NCI-H2081 treated with DMSO at 0.1 percent for 48 hours (cell line): ENCODE results near the gene PORCN.
"Not testable (repeated sequence)": the region's sequence is repeated elsewhere in the genome, so short reads cannot be mapped to it uniquely, and the experiment has no call there.

Source experiments
- DNase-seq: peaks from one replicate; lab custom pipeline; 2025; lab: John Stamatoyannopoulos, UW

Gene PORCN

GRCh38 chrX:48540480-48540879 lies 31.7 kb downstream of the PORCN start:
- DNase-seq = no peak

GRCh38 chrX:48541140-48541814 lies 32.5 kb downstream of the PORCN start:
- DNase-seq = no peak

GRCh38 chrX:48548871-48549270 lies 40.1 kb downstream of the PORCN start:
- no peak for DNase-seq

GRCh38 chrX:48555731-48556325 lies 47.0 kb downstream of the PORCN start:
- DNase-seq = not testable (repeated sequence)

- no peak for DNase-seq
Measured at GRCh38 chrX:48558271-48558670, 49.5 kb downstream of the PORCN start.

- no peak for DNase-seq
Measured at GRCh38 chrX:48559636-48560035, 50.8 kb downstream of the PORCN start.

GRCh38 chrX:48560056-48560455 lies 51.3 kb downstream of the PORCN start:
- DNase-seq = no peak

- DNase-seq = no peak
Measured at GRCh38 chrX:48560681-48561080, 51.9 kb downstream of the PORCN start.

- DNase-seq = no peak
Measured at GRCh38 chrX:48569958-48570357, 61.2 kb downstream of the PORCN start.
